ENCODE results near the gene RAI2.

RAI2 gene

DNA sequence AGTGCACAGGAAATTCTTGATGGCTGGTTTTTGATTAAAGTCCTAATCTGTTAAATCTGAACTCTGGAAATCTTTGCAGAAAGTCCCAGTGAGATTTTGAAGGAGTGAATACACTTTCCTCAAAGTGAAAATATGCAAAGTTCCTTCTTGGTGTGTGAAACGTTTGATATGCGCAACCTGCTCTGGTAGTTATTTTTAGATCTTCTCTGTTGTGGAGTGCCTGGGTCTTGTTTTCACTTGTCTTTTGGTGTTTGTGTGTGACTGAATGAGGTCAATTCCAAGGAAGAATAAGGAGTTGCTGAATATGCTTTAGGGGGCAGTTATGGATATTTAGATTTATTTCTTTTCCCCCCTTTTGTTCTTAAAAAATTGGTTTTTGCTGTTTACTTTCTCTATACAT is 82.1 kb downstream of the RAI2 start:
- DNase-seq = no peak

DNA sequence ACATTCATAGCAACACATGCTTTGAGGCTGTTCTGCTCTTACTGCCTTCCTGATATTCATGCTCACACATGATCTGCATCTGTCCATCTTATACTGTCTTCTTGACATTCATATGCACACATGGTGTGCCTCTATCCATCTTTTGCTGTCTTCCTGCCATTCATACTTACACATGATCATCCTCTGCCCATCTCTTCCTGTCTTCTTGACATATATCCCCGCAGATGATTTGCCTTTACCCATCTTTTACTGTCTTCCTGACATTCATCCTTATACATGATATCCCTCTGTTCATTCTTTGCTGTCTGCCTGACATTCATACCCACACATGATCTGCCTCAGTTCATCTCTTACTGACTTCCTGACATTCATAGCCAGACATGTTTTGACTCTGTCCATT is 87.0 kb downstream of the RAI2 start:
- DNase-seq = no peak

DNA sequence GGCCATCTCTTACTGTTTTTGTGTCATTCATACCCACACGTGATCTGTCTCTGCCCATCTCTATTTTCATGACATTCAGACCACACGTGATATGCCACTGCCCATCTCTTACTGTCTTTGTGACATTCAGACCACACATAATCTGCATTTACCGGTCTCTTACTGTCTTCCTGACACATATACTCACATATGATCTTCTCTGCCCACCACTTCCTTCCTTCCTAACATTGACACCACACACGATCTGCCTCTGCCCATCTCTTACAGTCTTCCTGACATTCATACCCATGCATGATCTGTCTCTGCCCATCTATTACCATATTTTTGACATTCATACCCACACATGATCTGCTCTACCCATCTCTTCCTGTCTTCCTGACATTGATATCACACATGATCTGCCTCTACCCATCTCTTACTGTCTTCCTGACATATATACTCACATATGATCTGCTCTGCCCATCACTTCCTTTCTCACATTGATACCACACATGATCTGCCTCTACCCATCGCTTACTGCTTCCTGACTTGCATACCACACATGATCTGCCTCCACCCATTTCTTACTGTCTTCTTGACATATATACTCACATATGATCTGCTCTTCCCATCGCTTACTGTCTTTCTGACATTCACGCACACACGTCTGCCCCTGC is 87.7 kb downstream of the RAI2 start:
- DNase-seq = no peak

DNA sequence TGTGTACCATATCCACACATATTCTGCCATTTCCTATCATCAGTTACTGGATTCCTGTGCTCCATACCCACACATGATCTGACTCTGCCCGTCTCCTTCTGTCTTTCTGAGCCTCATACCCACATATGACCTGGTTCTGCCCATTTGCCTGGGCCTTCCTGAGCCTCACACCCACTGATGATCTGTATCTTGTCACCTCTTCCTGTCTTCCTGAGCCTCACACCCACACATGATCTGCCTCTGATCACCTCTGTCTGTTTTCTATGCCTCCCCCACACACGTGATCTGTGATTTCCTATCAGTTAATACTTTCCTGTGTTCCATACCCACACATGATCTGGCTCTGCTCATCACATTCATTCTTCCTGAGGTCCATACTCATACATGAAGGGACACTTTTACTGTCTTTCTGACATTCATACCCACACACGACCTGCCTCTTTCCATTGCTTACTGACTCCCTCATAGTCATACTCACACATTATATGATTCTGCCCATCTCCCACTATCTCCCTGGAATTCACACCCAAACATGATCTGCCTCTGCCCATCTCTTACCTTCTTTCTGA is 91.3 kb downstream of the RAI2 start:
- no peak for DNase-seq

DNA sequence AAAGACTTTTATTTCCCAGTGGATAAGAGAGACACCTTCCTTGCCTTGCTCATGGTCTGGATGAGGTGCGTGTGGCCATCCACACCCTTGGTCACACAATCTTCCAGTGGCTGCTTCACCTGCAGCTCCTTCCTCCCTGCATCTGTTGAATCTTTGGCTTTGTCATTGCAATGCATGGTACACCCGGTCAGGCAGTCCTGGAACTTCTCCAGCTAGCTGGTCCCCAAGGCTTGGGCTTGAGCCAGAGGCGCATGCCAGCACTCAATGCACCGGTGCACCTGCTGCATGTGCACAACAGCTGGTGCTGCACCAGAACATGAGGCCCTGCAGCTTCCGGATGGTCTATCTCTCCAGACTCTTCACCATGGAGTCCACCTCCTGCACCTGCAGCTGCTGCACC is 92.1 kb downstream of the RAI2 start:
- DNase-seq = no peak

DNA sequence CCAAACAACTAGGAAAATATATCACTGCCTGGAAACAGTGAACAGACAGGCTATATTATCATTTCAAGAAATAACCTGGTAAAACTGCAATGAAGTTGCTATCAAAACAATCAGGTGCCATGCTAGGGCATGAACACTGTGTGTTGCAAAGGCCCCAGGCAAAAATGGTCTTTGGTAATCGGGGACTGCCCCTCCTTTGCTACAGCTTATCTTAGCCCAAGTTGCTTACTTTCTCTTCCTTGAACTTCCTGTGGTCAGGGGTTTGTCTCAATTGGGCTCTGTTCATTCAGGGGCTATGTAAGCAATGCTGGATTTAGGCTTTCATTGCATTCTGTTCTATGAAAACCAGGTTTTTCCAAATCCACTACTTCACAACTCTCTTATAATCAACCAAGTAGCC is 93.4 kb downstream of the RAI2 start:
- no peak for DNase-seq

DNA sequence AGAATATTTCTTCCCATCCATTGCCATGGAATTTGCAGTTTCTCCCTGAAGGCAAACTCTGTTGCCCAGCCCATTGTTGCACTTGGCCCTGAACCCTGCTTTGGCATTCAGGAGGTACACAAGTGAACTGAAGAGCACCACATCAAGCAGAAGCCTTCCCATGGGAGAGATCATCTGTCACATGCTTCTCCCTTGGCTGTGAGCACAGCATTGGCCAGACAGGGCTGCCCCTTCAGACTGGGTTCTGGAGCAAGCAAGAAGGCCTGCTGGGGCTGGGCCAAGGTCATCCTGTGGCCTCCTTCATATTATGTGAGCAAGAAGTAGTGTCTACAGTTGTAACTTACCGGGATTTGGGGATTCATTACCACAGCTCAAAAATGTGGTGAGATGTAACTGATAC is 101.1 kb downstream of the RAI2 start:
- DNase-seq = no peak

DNA sequence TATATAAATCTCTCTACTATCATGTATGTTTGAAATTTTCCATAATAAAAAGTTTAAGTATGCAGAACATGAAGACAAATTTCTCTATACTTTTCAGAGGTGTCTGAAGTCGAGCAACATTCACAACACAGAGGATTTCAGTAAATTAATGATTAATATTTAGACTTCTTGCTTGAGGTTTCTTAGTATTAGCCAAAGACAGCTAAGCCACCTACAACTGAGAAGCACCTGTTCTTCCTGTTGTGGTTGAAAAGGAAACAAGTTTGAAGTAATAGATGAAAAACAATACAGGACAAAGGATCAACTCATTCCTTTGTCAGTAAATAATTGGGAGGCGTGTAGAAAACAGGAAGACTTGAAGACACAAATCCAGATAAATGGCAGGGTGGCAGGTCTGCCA is 102.7 kb downstream of the RAI2 start:
- DNase-seq = no peak

DNA sequence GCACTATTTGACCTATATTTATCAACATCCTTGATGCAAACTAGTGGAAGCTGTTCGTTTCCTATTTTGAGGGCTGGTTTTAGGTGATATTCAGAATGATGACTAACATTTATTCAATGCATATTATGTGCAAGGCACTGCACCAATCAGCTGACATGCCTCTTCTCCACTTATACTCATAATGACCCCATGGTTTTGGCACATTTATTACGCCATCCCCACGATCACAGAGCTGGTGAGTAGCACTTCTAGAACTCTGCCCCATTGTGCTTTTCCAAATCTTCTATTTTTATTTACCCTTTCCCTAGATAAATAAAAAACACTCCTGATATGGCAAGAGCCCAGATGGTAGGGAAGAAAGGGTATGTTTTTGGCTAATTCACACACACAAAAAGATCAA is 110.7 kb downstream of the RAI2 start:
- DNase-seq = no peak

All from NCI-H1694 (cell line).